ENCODE data around the gene DPEP3.

DNA sequence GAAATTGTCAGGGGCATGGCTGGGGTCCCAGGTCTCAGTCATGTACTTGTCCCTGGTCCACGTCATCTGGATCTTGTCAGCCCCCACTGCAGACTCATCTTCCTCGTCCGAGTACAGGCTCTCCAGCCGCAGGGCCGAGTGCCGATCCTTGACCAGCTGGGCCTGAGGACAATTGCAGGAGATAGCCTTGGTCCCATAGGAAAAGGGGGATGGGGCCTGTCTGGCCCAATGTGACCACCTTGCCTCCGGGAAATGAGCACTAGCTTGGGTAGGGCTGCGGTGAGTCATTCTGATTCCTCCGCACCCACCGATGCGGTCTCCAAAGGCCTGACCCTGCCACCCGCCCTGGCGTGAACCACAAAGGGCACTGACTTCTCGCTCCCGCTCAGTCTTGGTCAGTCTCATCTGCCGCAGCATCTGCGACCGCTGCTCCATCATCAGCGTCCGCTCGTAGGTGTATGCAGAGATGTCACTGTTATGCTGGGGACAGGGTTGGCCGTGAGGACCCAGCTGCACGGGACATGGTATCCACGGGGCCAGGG is 34.8 kb downstream of the DPEP3 start:
- TF ChIP-seq, protein P1, sequence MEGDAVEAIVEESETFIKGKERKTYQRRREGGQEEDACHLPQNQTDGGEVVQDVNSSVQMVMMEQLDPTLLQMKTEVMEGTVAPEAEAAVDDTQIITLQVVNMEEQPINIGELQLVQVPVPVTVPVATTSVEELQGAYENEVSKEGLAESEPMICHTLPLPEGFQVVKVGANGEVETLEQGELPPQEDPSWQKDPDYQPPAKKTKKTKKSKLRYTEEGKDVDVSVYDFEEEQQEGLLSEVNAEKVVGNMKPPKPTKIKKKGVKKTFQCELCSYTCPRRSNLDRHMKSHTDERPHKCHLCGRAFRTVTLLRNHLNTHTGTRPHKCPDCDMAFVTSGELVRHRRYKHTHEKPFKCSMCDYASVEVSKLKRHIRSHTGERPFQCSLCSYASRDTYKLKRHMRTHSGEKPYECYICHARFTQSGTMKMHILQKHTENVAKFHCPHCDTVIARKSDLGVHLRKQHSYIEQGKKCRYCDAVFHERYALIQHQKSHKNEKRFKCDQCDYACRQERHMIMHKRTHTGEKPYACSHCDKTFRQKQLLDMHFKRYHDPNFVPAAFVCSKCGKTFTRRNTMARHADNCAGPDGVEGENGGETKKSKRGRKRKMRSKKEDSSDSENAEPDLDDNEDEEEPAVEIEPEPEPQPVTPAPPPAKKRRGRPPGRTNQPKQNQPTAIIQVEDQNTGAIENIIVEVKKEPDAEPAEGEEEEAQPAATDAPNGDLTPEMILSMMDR (IDR thresholded peaks at IDR 0.05; ENCODE audit: poor library complexity, severe bottlenecking): no peak
- no peak for TF ChIP-seq POLR2AphosphoS5 (IDR thresholded peaks at IDR 0.05)
- no peak for TF ChIP-seq TAF1 (IDR thresholded peaks at IDR 0.05; ENCODE audit: low read depth)

All from neural cell (in vitro differentiated cells).